ENCODE results near the gene ESRRB. TPM values are rescaled to one million over a fixed set of nuclear protein-coding genes. Genes with fewer than 3 reads are reported as not detected.
A peak's percentile ranks its signal among the peaks of the same experiment; 100 is the strongest.

ESRRB gene
- total and polyA plus RNA-seq, 12 donors = 2.5 to 13.4 (median 7.0) TPM

DNA sequence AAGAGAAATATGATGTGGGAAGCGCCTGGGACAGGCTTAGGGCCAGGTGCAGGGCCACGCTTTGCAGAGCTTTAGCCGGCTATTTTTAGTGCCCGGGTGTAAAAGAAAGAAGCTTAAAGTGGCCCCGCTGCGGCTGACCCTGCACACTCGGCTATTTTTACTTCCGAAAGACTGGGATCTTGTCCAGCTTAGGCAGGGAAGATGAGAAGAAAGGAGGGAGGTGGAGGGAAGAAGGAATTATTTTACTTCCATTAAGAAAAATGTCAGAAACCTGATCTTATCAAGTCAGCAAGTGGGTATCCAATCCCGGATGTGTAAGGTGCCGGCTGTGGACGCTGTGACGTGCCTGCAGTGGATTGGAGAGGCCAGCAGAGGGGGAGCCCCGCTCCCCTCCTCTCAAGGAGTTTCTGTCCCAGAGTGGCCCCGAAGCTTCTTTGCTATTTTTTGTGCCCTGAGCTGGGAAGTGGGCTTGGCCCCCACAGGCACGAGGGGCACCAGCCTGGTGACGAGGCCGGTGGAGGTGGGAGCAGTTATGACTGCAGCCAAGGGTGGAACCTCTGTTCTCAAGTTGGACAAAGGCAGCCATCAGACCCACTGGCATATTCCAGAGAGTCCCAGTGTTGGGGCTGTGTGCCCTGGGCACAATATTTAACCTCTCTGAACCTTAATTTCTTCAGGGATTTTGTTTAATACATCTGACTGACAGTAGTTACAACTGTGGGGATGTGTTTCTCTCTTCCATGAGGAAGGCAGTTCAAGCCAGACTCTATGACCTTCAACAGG is 97.7 kb downstream of the ESRRB start:
- H3K9me3 ChIP-seq = no peaks in the 10 kb centered on the region
- H3K27me3 ChIP-seq = no peaks in the 10 kb centered on the region
- intact Hi-C loops (cut with DNase I) = no loop called here
- WGBS, 2 donors = 7% methylated on average over 17 of the region's 17 CpGs
- DNase-seq (peak; percentile 47 to 55), ATAC-seq (peak; percentile 81 to 98 (median 92))
- peak overlapping the region in 7 of 10 donors; percentile 14 to 75 (median 55) for H3K27ac ChIP-seq
- H3K4me1 ChIP-seq = peaks cover 0 to 24% (median 16%) of the 10 kb centered on the region in 9 donors
- TF ChIP-seq, protein P1, sequence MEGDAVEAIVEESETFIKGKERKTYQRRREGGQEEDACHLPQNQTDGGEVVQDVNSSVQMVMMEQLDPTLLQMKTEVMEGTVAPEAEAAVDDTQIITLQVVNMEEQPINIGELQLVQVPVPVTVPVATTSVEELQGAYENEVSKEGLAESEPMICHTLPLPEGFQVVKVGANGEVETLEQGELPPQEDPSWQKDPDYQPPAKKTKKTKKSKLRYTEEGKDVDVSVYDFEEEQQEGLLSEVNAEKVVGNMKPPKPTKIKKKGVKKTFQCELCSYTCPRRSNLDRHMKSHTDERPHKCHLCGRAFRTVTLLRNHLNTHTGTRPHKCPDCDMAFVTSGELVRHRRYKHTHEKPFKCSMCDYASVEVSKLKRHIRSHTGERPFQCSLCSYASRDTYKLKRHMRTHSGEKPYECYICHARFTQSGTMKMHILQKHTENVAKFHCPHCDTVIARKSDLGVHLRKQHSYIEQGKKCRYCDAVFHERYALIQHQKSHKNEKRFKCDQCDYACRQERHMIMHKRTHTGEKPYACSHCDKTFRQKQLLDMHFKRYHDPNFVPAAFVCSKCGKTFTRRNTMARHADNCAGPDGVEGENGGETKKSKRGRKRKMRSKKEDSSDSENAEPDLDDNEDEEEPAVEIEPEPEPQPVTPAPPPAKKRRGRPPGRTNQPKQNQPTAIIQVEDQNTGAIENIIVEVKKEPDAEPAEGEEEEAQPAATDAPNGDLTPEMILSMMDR (IDR thresholded peaks at IDR 0.05) = peak in 8 of 9 donors; percentile 11 to 50 (median 25)
- H3K36me3 ChIP-seq = no peaks in the 10 kb centered on the region
- H3K4me3 ChIP-seq = peak overlapping the region in 8 of 10 donors; percentile 14 to 49 (median 38)

DNA sequence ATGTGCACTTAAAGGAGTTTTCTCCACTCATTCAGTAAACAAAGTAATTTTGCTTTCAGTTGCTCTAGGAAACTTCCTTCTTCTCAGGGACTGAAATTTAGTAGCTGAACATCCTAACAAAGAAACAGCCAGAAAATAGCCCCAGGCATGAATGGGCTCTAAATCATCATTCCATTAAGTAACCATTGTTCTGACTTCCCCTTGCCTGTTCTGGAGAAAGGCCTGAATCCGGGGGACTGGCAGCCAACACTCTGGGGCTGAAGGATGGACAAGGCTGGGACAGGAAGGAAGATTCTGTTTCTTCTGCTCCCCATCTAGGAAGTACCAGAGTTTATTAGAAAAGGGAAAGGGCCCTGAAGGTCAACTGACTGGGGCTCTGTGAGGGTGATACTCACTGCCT is 104.5 kb downstream of the ESRRB start:
- ATAC-seq (peak in 2 of 8 donors; percentile 42 to 49), DNase-seq (no peak)
- Histone ChIP-seq H3K4me3 (no peak overlapping the region), H3K27me3 (no peaks in the 10 kb centered on the region), H3K36me3 (peaks cover 0 to 14% (median 0%) of the 10 kb centered on the region in 9 donors), H3K9me3 (no peaks in the 10 kb centered on the region), H3K27ac (no peak overlapping the region), H3K4me1 (peaks cover 0 to 16% (median 0%) of the 10 kb centered on the region in 9 donors)
- intact Hi-C loops (cut with DNase I) = no loop called here
- TF ChIP-seq, protein P1 (IDR thresholded peaks at IDR 0.05) = no peak
- WGBS, 2 donors = 46 to 48% methylated on average over 1 of the region's 1 CpG

DNA sequence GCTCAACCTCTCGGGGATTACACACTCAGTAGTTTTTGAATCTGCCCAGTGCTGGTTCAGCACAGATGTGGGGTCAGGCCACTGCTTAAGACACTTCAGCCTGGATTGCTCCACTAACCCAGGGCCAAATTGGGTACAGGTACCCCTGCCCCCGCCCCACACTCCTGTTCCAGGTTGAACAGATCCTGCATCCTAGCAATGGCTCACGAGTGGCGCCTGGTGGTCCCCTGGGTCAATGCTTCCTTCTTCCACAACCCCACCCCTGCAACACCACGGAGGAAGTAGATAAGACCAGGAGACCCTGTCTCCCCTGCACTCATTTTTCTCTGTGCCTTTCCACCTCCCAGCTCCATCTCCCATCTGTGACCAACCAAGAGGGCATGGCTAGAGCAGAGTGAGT is 108.4 kb downstream of the ESRRB start:
- no peaks in the 10 kb centered on the region for H3K9me3 ChIP-seq
- intact Hi-C loops (cut with DNase I) = no loop called here
- no peak overlapping the region for H3K4me3 ChIP-seq
- H3K27ac ChIP-seq = no peak overlapping the region
- no peaks in the 10 kb centered on the region for H3K27me3 ChIP-seq
- no peak for DNase-seq
- WGBS, 2 donors = 60 to 71% methylated on average over 5 of the region's 5 CpGs
- ATAC-seq = no peak
- TF ChIP-seq, protein P1 (IDR thresholded peaks at IDR 0.05) = no peak
- peaks cover 0 to 14% (median 0%) of the 10 kb centered on the region in 9 donors for H3K36me3 ChIP-seq
- H3K4me1 ChIP-seq = peaks cover 0 to 16% (median 0%) of the 10 kb centered on the region in 9 donors

DNA sequence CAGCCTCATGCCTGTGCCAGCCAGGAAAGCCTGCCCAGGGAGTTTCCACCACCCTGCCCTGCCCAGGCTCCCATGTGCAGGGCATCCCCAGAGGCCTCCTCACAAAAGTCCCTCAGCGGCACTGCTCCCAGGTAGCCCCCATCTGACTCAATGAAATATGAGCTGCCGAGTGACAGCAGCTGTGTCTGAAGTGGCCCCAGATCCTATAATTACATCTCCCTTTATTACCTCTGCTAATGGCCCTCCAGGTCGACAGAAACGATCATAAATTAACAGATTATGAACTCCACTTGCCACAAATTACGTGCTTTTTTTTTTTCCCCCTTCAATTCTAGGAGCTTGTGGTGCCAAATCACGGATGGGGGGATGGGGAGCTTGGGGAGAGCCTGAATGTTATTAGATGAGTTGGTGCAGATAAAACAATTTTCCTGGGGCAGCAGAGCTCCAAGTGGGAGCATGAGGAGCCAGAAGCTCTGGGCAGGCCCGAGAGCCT is 110.4 kb downstream of the ESRRB start:
- WGBS, 2 donors = 73% methylated on average over 7 of the region's 7 CpGs
- TF ChIP-seq, protein P1 (IDR thresholded peaks at IDR 0.05) = no peak
- ATAC-seq = no peak
- Histone ChIP-seq H3K4me1 (no peaks in the 10 kb centered on the region), H3K9me3 (no peaks in the 10 kb centered on the region), H3K36me3 (peaks cover 0 to 14% (median 0%) of the 10 kb centered on the region in 9 donors), H3K27ac (no peak overlapping the region), H3K27me3 (no peaks in the 10 kb centered on the region), H3K4me3 (no peak overlapping the region)
- no peak for DNase-seq
- intact Hi-C loops (cut with DNase I) = no loop called here

Data from heart right ventricle (tissue), 16 donors.